ENCODE results near the gene UTS2B. TPM values are rescaled to one million over a fixed set of nuclear protein-coding genes. Genes with fewer than 3 reads are reported as not detected.
"Not testable (repeated sequence)": the region's sequence is repeated elsewhere in the genome, so short reads cannot be mapped to it uniquely, and the experiment has no call there.

Gene UTS2B
- total RNA-seq, 4 donors from 2014 or later: 0.38 TPM; not detected in 3

DNA sequence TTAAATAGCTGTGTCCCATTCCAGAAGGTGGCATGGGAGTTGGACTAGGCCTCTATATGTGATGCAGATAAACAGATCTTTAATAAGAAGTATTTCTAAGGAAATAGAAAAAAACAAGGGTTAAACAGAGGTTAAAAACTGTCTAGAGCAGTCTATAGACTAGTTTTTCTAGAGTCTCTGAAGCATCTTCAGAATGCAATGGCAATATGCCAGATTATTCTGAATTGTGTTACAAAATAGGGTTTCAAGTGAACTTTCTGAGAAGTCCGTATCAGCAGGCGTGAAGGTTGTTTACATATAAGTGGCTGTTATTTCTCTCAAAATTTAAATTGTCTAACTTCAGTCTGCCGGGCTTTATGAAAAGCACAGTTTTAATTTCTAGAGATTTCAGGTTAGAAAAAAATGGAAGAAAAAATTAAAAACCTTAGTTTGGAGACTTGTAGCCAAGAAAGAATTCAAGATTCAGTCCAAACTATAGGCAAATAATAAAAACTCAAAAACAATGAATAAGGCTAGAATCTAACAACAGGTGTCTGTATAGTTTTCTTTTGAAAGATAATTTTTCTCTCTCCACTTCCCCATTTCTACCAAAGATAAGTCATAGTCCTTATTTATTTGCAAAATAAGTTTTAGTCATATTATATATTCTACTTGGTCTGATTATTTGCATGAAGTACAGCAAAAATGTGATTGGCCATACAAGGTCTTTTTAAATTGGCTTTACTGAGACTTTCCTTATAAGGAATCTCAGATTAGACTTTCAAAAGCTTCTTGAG lies 76.0 kb downstream of the UTS2B start:
- no peaks in the 10 kb centered on the region for H3K4me1 ChIP-seq
- intact Hi-C loops (cut with DNase I): no loop called here
- H3K9me3 ChIP-seq: no peaks in the 10 kb centered on the region
- TF ChIP-seq POLR2A (IDR thresholded peaks at IDR 0.05): no peak
- TF ChIP-seq, protein P1, sequence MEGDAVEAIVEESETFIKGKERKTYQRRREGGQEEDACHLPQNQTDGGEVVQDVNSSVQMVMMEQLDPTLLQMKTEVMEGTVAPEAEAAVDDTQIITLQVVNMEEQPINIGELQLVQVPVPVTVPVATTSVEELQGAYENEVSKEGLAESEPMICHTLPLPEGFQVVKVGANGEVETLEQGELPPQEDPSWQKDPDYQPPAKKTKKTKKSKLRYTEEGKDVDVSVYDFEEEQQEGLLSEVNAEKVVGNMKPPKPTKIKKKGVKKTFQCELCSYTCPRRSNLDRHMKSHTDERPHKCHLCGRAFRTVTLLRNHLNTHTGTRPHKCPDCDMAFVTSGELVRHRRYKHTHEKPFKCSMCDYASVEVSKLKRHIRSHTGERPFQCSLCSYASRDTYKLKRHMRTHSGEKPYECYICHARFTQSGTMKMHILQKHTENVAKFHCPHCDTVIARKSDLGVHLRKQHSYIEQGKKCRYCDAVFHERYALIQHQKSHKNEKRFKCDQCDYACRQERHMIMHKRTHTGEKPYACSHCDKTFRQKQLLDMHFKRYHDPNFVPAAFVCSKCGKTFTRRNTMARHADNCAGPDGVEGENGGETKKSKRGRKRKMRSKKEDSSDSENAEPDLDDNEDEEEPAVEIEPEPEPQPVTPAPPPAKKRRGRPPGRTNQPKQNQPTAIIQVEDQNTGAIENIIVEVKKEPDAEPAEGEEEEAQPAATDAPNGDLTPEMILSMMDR (IDR thresholded peaks at IDR 0.05): no peak
- WGBS, 2 donors: 42 to 89% methylated on average over 3 of the region's 3 CpGs
- no peak overlapping the region for H3K27ac ChIP-seq
- no peak for DNase-seq
- H3K4me3 ChIP-seq: no peak overlapping the region
- no peaks in the 10 kb centered on the region for H3K36me3 ChIP-seq
- no peaks in the 10 kb centered on the region for H3K27me3 ChIP-seq

DNA sequence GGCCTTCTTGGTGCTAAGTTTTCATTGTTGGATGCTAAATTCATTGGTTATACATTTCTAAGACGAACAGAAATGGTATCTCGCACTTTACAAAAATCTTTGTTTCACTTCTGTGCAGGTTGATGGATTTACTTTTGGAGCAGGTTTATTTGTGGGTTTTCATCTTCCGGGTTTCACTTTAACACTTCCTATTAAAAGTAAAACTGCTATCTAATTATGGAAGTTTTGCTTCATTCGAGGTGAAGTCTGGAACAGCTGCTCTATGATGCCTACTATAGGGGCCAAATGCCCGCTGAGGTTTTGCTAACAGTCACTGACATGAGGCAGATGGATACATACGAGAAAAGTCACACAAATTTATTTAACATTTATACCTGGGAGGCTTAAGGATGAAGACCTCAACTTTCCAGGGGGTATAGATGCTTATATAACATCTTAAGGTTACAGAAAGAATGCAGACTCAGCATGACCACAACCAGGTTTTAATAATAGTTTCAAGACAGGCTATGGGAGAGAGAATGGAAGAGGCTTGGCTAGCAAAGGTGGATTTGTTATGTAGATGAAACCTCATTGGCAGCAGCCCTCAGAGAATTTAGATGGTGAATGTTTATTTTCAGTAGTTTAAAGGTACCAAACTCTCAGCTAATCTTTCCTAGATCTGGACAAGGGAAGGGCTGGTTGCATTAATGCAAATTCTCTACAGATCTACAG lies 77.1 kb downstream of the UTS2B start:
- TF ChIP-seq POLR2A (IDR thresholded peaks at IDR 0.05): no peak
- TF ChIP-seq, protein P1 (IDR thresholded peaks at IDR 0.05): no peak

DNA sequence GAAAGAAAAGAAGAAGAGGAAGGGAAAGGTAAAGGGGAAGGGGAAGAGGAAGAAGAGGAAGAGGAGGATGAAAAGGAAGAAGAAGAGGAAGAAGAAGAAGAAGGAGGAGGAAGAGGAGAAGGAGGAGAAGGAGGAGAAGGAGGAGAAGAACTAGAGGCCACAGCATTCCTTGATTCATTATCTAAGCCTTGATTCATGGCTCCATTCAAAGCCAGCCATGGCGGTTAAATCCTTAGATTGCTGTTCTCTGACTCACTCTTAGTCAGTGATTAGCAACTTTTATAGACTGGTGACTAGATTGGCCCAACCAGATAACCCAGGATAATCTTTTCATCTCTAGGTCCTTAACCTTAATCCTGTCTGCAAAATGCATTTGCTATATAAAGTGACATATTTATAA lies 83.7 kb downstream of the UTS2B start:
- DNase-seq: no peak
- TF ChIP-seq, protein P1 (IDR thresholded peaks at IDR 0.05): no peak
- TF ChIP-seq POLR2A (IDR thresholded peaks at IDR 0.05): no peak
- intact Hi-C loops (cut with DNase I): no loop called here
- Histone ChIP-seq H3K27ac (no peak overlapping the region), H3K36me3 (no peaks in the 10 kb centered on the region), H3K9me3 (no peaks in the 10 kb centered on the region), H3K4me3 (no peak overlapping the region), H3K27me3 (no peaks in the 10 kb centered on the region), H3K4me1 (no peaks in the 10 kb centered on the region)
- 53% methylated on average over 1 of the region's 1 CpG for WGBS, 2 donors

More for the DNA sequence above, 77.1 kb downstream of the UTS2B start:
- no peak for DNase-seq
- Histone ChIP-seq H3K36me3 (no peaks in the 10 kb centered on the region), H3K27me3 (no peaks in the 10 kb centered on the region), H3K4me3 (no peak overlapping the region), H3K9me3 (no peaks in the 10 kb centered on the region), H3K4me1 (no peaks in the 10 kb centered on the region), H3K27ac (no peak overlapping the region)
- WGBS, 2 donors: 61 to 82% methylated on average over 6 of the region's 6 CpGs
- intact Hi-C loops (cut with DNase I): no loop called here

DNA sequence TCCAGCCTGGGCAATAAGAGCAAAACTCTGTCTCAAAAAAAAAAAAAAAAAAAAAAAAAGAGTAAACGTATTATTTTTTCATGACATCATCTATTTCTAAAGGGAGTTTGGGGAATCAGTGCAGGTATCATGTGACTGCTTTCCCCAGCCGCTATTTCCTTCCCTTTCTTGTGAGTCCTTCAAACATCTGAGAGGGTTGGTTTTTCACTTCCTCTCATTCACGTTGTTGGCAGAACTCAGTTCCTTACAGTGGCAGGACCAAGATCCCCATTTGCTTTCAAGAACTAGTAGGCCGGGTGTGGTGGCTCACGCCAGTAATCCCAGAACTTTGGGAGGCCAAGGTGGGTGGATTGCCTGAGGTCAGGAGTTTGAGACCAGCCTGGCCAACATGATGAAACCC lies 84.3 kb downstream of the UTS2B start:
- 56 to 65% methylated on average over 4 of the region's 5 CpGs for WGBS, 2 donors
- H3K4me1 ChIP-seq; H3K27me3 ChIP-seq; intact Hi-C loops (cut with DNase I); H3K27ac ChIP-seq; H3K9me3 ChIP-seq; H3K4me3 ChIP-seq; H3K36me3 ChIP-seq: not testable (repeated sequence)
- DNase-seq: peak; percentile 3

DNA sequence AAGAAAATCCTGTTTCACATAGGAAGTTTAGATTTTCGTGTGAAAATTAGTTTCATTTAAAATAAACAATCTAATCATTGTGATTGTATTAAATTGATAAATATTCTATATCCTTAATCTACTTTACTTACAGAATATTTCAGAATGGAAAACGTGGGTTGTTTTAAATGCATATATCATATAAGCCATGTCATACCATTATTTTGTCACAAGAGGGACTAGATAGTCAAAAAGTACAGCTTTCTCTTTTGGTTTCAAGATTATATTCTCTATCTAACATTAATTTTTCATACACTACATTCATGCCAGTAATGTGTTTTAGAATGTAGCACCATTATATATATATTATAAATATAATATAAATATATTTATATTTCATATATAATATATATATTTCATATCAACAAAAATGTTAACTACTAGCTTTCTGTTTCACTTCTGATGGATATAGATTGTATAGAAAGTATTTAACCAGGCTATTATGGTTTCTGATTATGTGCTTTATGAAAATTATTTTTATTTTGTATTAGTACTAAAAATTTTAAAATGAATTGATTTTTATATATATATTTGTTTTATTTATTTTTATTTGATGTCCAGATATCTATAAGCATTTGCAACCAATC lies 86.0 kb downstream of the UTS2B start:
- no peaks in the 10 kb centered on the region for H3K4me1 ChIP-seq
- H3K9me3 ChIP-seq: no peaks in the 10 kb centered on the region
- no peak for DNase-seq
- 7 to 10% methylated on average over 2 of the region's 2 CpGs for WGBS, 2 donors
- intact Hi-C loops (cut with DNase I): loop anchor here (5.0 kb wide), 1 partner anchor 143 kb away; no protein-coding TSS in a partner anchor
- H3K4me3 ChIP-seq: no peak overlapping the region
- no peak overlapping the region for H3K27ac ChIP-seq
- no peak for TF ChIP-seq POLR2A (IDR thresholded peaks at IDR 0.05)
- TF ChIP-seq, protein P1 (IDR thresholded peaks at IDR 0.05): peak in 5 of 6 experiments; percentile 5 to 60 (median 35)
- no peaks in the 10 kb centered on the region for H3K36me3 ChIP-seq
- no peaks in the 10 kb centered on the region for H3K27me3 ChIP-seq
